GM12878 (cell line): ENCODE measurements around the gene CWC27. TPM values are rescaled to one million over a fixed set of nuclear protein-coding genes. Genes with fewer than 3 reads are reported as not detected.

Experiments used
- ATAC-seq: fragments of 200-7000 bp; cut with Tn5 transposase; 3 replicates; pipeline ENCODE4 v1.9.1; 2020; ENCODE audit warnings: mild to moderate bottlenecking, moderate library complexity
- BruUV-seq: library from RNA; stranded (reverse); fragments of 400-500 nt; replicated peaks from 2 replicates; lab custom pipeline; 2021; lab: Mats Ljungman, UMichigan
- CTCF ChIA-PET: fragments of 300-600 bp; sonication (Branson Sonifier 250); formaldehyde crosslinking; extraction: SDS; loops from one replicate; lab custom pipeline; 2021; ENCODE audit warnings: inconsistent platforms; lab: Yijun Ruan, JAX
- POLR2A ChIA-PET: fragments of 350-600 bp; formaldehyde crosslinking; extraction: SDS; loops from one replicate; lab custom pipeline; 2021; ENCODE audit warnings: inconsistent platforms; lab: Charles Lee
- RAD21 ChIA-PET: fragments of 300-600 bp; sonication (Branson Sonifier 250); formaldehyde crosslinking; loops from one replicate; lab custom pipeline; 2023; ENCODE audit warnings: antibody characterized with exemption; ENCODE audit not compliant: unreplicated experiment; lab: Charles Lee
- SMC1A ChIA-PET: fragments of 300-600 bp; sonication (Branson Sonifier 250); formaldehyde crosslinking; loops from one replicate; lab custom pipeline; 2023; ENCODE audit not compliant: unreplicated experiment, uncharacterized antibody; lab: Charles Lee
- DNase-seq: peaks from one replicate; pipeline ENCODE4 v3.0.0-alpha.2; 2011; ENCODE audit warnings: low read depth, low spot score
- FAIRE-seq: peaks from 3 replicates; lab custom pipeline; 2011; peaks lifted over from hg19 to GRCh38; lab: Jason Lieb, UNC
- H2AFZ ChIP-seq: 2 replicates; pipeline ENCODE4 v1.6.0; 2011; ENCODE audit warnings: low read depth, low read length, control low read depth; ENCODE audit not compliant: control insufficient read depth
- H3K27ac ChIP-seq: 2 replicates; pipeline ENCODE4 v1.5.1; 2011; ENCODE audit warnings: control low read depth; ENCODE audit not compliant: control insufficient read depth, insufficient read depth
- H3K27me3 ChIP-seq, 2 experiments: replicated peaks in 1 of 2; 2 replicates each; pipeline versions ENCODE4 v1.6.0 to v1.6.1; 2011; ENCODE audit warnings: low read length in 1 of 2; ENCODE audit not compliant: control insufficient read depth in 2 of 2, insufficient read depth in 2 of 2
- H3K36me3 ChIP-seq, 2 experiments: 2 replicates each; pipeline ENCODE4 v1.5.1; 2011; ENCODE audit warnings: low read length in 1 of 2; ENCODE audit not compliant: control insufficient read depth in 2 of 2, insufficient read depth in 2 of 2
- H3K4me1 ChIP-seq: 2 replicates; pipeline ENCODE4 v1.6.1; 2011; ENCODE audit warnings: mild to moderate bottlenecking, low read length, moderate library complexity, mixed read lengths; ENCODE audit not compliant: control insufficient read depth, insufficient read depth
- H3K4me2 ChIP-seq: 2 replicates; pipeline ENCODE4 v1.6.0; 2011; ENCODE audit warnings: control low read depth; ENCODE audit not compliant: control insufficient read depth, insufficient read depth
- H3K4me3 ChIP-seq: fragments of 200-600 bp; sonication (generic); 2 replicates; pipeline ENCODE4 v1.5.1; 2016
- H3K79me2 ChIP-seq: 2 replicates; pipeline ENCODE4 v1.6.0; 2011; ENCODE audit warnings: low read length; ENCODE audit not compliant: control insufficient read depth, insufficient read depth
- H3K9ac ChIP-seq: 2 replicates; pipeline ENCODE4 v1.8.0; 2011; ENCODE audit warnings: low read length, control low read depth, mixed read lengths; ENCODE audit not compliant: control insufficient read depth, insufficient read depth
- H3K9me3 ChIP-seq: replicated peaks from 3 replicates; pipeline ENCODE4 v1.5.1; 2011; ENCODE audit warnings: mild to moderate bottlenecking, low read length; ENCODE audit not compliant: control insufficient read depth, insufficient read depth
- H4K20me1 ChIP-seq: 2 replicates; pipeline ENCODE4 v1.6.0; 2011; ENCODE audit not compliant: control insufficient read depth, insufficient read depth
- ASH2L ChIP-seq: fragments of 300-600, 200-600 bp; sonication (generic); IDR thresholded peaks from 2 replicates; pipeline ENCODE4 v1.6.1; 2017; ENCODE audit warnings: low read depth, mild to moderate bottlenecking, borderline replicate concordance
- HDGF ChIP-seq: fragments of 450-650 bp; IDR thresholded peaks from 2 replicates; pipeline ENCODE4 v1.6.1; 2016; ENCODE audit warnings: antibody characterized with exemption
- RBBP5 ChIP-seq: fragments of 200-600 bp; sonication (generic); conservative IDR thresholded peaks from 2 replicates; pipeline ENCODE4 v1.6.1; 2016
- SPI1 ChIP-seq: IDR thresholded peaks from 2 replicates; pipeline ENCODE4 v1.6.1; 2011; ENCODE audit warnings: low read depth, mild to moderate bottlenecking, low read length, moderate library complexity, borderline replicate concordance; ENCODE audit not compliant: insufficient read depth
- TBL1XR1 ChIP-seq: IDR thresholded peaks from 2 replicates; pipeline ENCODE4 v1.6.1; 2012; ENCODE audit warnings: low read depth, low read length, improper control_type of control experiment
- YBX1 ChIP-seq: fragments of 450-650 bp; IDR thresholded peaks from 2 replicates; pipeline ENCODE4 v1.6.1; 2016; ENCODE audit warnings: antibody characterized with exemption
- WGBS: methylation state at CpG from one replicate; pipeline ENCODE4 v1.1.6; 2016; ENCODE audit warnings: low lambda C conversion rate; ENCODE audit not compliant: insufficient replicate concordance, insufficient coverage; ENCODE audit errors: missing lambda C conversion rate; 5-methylcytosine and 5-hydroxymethylcytosine counted together
- in situ Hi-C: fragments of 300-500 bp; cut with MboI; formaldehyde crosslinking; loops from 9 replicates; pipeline ENCODE4 v1.14.3; 2018; ENCODE audit warnings: mixed read lengths
- intact Hi-C: fragments of 100-400 bp; cut with micrococcal nuclease; formaldehyde crosslinking; loops from one replicate; pipeline ENCODE4 v1.14.2; 2022; ENCODE audit not compliant: unreplicated experiment
- polyA plus RNA-seq, 11 experiments: library from polyadenylated mRNA; depleted of rRNA in 4 of 11; unstranded in 6 of 11; stranded (reverse) in 5 of 11; fragments of >200 nt; fragmentation: Nextera tagmentation in 4 of 11; fragmentation: Illumina TruSeq in 1 of 11; extraction: Ambion mirVana in 4 of 11; extraction: Trizol in 1 of 11; gene quantifications; 1 replicate in 1 of 11; 2 replicates in 10 of 11; pipeline versions ENCODE4 v1.2.1 to v1.2.3, GENCODE V29; 2011 to 2016; ENCODE audit warnings: inconsistent platforms in 2 of 11, missing spikeins in 2 of 11, low read depth in 1 of 11
- total RNA-seq, 4 experiments: library from RNA; depleted of rRNA in 3 of 4; stranded (reverse); fragments of >200 nt in 3 of 4; fragmentation: Illumina TruSeq in 1 of 4; extraction: Trizol in 1 of 4; gene quantifications; 2 replicates each; pipeline versions ENCODE4 v1.2.1 to v1.2.3, GENCODE V29; 2013 to 2021
- TF ChIP-seq, protein P1 (sequence below): IDR thresholded peaks from 2 replicates; pipeline ENCODE4 v1.6.1; 2012; ENCODE audit warnings: low read depth, low read length, improper control_type of control experiment
- TF ChIP-seq, protein P2 (sequence below): IDR thresholded peaks from 2 replicates; pipeline ENCODE4 v1.6.1; 2012; ENCODE audit warnings: low read length, inconsistent platforms
- TF ChIP-seq, protein P3 (sequence below): fragments of 450-650 bp; formaldehyde crosslinking; IDR thresholded peaks from 2 replicates; pipeline ENCODE4 v1.4.0; 2020; ENCODE audit warnings: mild to moderate bottlenecking, moderate library complexity

The CWC27 gene
- total and polyA plus RNA-seq, 10 of the 15 experiments (the other 5 are each of a cell fraction or from before 2014, with no cell fraction given) = 21.7 to 61.9 (median 47.0) TPM

DNA sequence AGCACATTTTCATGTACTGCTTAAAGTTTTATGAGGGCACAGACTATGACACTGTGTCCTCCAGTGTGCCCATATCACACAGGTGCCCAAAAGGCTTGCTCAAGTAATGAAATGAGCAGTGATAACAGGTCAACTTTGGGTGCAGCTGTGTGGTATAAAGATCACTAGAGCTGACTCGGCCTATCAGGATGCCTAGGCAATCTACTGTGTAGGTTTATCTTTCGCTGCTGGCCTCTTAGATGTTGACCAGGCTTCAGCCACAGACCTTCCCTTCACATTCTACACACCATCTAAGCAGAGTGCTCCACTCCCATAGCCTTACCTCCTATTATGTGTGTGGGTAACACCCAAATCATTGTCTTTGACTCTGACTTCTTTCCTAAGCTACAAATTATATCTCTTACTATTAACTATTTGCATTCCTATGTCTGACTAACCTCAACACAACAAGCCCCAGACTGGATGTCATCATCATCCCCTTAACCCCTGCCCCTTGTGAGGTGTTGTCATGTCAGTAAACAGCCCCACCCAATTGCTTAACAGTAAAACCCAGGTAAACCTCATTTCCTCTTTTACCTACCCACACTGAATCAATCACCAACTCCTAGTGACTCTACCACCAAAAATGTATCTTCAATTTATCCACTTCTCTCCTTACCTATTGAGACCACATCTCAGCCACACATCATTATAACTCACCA is 2.8 kb upstream of the CWC27 start:
- Histone ChIP-seq H3K4me1 (peaks cover 13% of the 10 kb centered on the region), H3K4me2 (peak overlapping the region; percentile 99), H3K9ac (no peak overlapping the region), H3K27ac (no peak overlapping the region), H3K27me3 (no peaks in the 10 kb centered on the region), H3K9me3 (no peaks in the 10 kb centered on the region), H3K36me3 (peaks cover 0 to 26% of the 10 kb centered on the region in 2 experiments; a peak in 2 of 4 replicates), H3K4me3 (0 out of 2 replicates have a peak overlapping the region, but pooled peaks have one; percentile 94), H4K20me1 (no peaks in the 10 kb centered on the region), H2AFZ (no peak overlapping the region), H3K79me2 (peaks cover 65% of the 10 kb centered on the region)
- CTCF ChIA-PET = interaction anchor here (1.3 to 5.3 kb wide), 3 partner anchors 13 to 131 kb away, joined by 4 to 28 read pairs (median 28); no protein-coding TSS in a partner anchor
- SMC1A ChIA-PET = interaction anchor here (0.6 to 1.7 kb wide), 3 partner anchors 11 to 18 kb away, joined by 3 to 4 read pairs (median 4); no protein-coding TSS in a partner anchor
- POLR2A ChIA-PET = no interaction called here
- in situ Hi-C loops (no loop called here), intact Hi-C loops (no loop called here)
- no peak for FAIRE-seq
- RAD21 ChIA-PET = no interaction called here
- no TSS peak for BruUV-seq
- DNase-seq = no peak
- peak; percentile 7; the same call in 2 of the 3 replicates for ATAC-seq
- WGBS = 94% methylated on average over 2 of the region's 2 CpGs
- TF ChIP-seq ASH2L (no peak), SPI1 (peak; percentile 40; the same call in 1 of the 2 replicates)

DNA sequence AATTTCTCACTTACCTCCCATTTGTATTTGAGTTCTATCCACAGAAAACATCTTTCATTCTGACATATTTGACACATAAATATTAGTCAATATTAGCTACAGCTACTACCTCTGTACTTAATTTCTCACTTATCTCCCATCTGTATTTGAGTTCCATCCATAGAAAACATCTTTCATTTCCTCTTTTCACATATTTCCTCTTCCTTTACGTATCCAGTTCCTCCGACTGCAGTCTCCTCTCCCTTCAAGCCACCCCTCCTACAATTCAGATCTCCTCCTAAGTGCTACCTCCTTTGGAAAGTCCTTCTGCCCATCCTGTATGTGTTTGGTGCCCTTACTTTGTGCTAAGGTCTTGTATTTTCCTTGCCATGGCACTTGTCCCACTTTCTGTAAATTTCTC is 1.8 kb upstream of the CWC27 start:
- Histone ChIP-seq H2AFZ (no peak overlapping the region), H3K27ac (peak overlapping the region; percentile 94; the same call in 1 of the 2 replicates), H3K9me3 (no peaks in the 10 kb centered on the region), H3K36me3 (peaks cover 0 to 22% of the 10 kb centered on the region in 2 experiments; a peak in 2 of 4 replicates), H3K4me1 (peaks cover 13% of the 10 kb centered on the region), H4K20me1 (no peaks in the 10 kb centered on the region), H3K4me3 (peak overlapping the region; percentile 94), H3K9ac (peak overlapping the region; percentile 87), H3K27me3 (no peaks in the 10 kb centered on the region), H3K4me2 (peak overlapping the region; percentile 99), H3K79me2 (peaks cover 67% of the 10 kb centered on the region)
- intact Hi-C loops = no loop called here
- POLR2A ChIA-PET = interaction anchor here (1.4 kb wide), 1 partner anchor 10 kb away, joined by 3 read pairs; no protein-coding TSS in a partner anchor
- FAIRE-seq (no peak), ATAC-seq (no peak), DNase-seq (no peak)
- WGBS = 67% methylated on average over 2 of the region's 2 CpGs
- SMC1A ChIA-PET = interaction anchor here (0.5 to 1.9 kb wide), 8 partner anchors 9 to 790 kb away, joined by 3 to 7 read pairs (median 4); partner anchors contain the start of gene ADAMTS6
- CTCF ChIA-PET = interaction anchor here (1.0 to 5.3 kb wide), 4 partner anchors 16 to 132 kb away, joined by 3 to 28 read pairs (median 16); no protein-coding TSS in a partner anchor
- no TSS peak for BruUV-seq
- RAD21 ChIA-PET = interaction anchor here (0.8 to 2.5 kb wide), 3 partner anchors 17 to 717 kb away, joined by 3 to 9 read pairs (median 4); no protein-coding TSS in a partner anchor
- in situ Hi-C loops = no loop called here
- TF ChIP-seq TBL1XR1 (no peak), YBX1 (no peak), HDGF (0 out of 2 replicates have a peak, but pooled peaks have one; percentile 33), RBBP5 (no peak)
- TF ChIP-seq, protein P1, sequence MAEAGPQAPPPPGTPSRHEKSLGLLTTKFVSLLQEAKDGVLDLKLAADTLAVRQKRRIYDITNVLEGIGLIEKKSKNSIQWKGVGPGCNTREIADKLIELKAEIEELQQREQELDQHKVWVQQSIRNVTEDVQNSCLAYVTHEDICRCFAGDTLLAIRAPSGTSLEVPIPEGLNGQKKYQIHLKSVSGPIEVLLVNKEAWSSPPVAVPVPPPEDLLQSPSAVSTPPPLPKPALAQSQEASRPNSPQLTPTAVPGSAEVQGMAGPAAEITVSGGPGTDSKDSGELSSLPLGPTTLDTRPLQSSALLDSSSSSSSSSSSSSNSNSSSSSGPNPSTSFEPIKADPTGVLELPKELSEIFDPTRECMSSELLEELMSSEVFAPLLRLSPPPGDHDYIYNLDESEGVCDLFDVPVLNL = no peak
- TF ChIP-seq, protein P2, sequence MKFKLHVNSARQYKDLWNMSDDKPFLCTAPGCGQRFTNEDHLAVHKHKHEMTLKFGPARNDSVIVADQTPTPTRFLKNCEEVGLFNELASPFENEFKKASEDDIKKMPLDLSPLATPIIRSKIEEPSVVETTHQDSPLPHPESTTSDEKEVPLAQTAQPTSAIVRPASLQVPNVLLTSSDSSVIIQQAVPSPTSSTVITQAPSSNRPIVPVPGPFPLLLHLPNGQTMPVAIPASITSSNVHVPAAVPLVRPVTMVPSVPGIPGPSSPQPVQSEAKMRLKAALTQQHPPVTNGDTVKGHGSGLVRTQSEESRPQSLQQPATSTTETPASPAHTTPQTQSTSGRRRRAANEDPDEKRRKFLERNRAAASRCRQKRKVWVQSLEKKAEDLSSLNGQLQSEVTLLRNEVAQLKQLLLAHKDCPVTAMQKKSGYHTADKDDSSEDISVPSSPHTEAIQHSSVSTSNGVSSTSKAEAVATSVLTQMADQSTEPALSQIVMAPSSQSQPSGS = no peak
- TF ChIP-seq, protein P3, sequence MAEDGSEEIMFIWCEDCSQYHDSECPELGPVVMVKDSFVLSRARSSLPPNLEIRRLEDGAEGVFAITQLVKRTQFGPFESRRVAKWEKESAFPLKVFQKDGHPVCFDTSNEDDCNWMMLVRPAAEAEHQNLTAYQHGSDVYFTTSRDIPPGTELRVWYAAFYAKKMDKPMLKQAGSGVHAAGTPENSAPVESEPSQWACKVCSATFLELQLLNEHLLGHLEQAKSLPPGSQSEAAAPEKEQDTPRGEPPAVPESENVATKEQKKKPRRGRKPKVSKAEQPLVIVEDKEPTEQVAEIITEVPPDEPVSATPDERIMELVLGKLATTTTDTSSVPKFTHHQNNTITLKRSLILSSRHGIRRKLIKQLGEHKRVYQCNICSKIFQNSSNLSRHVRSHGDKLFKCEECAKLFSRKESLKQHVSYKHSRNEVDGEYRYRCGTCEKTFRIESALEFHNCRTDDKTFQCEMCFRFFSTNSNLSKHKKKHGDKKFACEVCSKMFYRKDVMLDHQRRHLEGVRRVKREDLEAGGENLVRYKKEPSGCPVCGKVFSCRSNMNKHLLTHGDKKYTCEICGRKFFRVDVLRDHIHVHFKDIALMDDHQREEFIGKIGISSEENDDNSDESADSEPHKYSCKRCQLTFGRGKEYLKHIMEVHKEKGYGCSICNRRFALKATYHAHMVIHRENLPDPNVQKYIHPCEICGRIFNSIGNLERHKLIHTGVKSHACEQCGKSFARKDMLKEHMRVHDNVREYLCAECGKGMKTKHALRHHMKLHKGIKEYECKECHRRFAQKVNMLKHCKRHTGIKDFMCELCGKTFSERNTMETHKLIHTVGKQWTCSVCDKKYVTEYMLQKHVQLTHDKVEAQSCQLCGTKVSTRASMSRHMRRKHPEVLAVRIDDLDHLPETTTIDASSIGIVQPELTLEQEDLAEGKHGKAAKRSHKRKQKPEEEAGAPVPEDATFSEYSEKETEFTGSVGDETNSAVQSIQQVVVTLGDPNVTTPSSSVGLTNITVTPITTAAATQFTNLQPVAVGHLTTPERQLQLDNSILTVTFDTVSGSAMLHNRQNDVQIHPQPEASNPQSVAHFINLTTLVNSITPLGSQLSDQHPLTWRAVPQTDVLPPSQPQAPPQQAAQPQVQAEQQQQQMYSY = no peak
